SIG-M5 treated with dmso at 0.1 percent for 504 hours (cell line): ENCODE results near the gene SLCO1B3.
"Not testable (repeated sequence)": the region's sequence is repeated elsewhere in the genome, so short reads cannot be mapped to it uniquely, and the experiment has no call there.

ENCODE experiments used
- DNase-seq: peaks from one replicate; lab custom pipeline; 2025; ENCODE audit not compliant: unreplicated experiment; lab: John Stamatoyannopoulos, UW

The SLCO1B3 gene, protein sequence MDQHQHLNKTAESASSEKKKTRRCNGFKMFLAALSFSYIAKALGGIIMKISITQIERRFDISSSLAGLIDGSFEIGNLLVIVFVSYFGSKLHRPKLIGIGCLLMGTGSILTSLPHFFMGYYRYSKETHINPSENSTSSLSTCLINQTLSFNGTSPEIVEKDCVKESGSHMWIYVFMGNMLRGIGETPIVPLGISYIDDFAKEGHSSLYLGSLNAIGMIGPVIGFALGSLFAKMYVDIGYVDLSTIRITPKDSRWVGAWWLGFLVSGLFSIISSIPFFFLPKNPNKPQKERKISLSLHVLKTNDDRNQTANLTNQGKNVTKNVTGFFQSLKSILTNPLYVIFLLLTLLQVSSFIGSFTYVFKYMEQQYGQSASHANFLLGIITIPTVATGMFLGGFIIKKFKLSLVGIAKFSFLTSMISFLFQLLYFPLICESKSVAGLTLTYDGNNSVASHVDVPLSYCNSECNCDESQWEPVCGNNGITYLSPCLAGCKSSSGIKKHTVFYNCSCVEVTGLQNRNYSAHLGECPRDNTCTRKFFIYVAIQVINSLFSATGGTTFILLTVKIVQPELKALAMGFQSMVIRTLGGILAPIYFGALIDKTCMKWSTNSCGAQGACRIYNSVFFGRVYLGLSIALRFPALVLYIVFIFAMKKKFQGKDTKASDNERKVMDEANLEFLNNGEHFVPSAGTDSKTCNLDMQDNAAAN

DNA sequence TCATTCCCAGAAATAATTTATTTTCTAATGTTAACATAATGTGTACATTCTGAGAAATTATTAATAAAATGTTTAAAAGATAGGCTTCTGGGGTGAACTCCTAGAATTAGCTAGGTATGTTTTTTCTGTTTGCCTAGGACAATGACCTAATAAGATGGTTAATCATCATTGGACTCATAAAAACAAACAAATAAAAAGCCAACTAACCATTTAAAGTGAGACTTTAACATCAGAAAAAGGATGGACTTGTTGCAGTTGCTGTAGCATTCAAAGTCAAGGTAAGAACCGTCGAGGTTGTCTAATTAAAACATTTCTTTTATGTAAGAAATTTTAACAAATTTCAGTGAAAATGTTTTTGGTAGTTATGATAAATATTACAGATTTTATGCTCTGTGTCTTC, at the start of gene SLCO1B3:
Gene SLCO1B3 (plus strand): TSS at position 219 of the 400 bp plus-strand sequence. CDS start 5,034 bp downstream, outside the sequence.
- no peak for DNase-seq

DNA sequence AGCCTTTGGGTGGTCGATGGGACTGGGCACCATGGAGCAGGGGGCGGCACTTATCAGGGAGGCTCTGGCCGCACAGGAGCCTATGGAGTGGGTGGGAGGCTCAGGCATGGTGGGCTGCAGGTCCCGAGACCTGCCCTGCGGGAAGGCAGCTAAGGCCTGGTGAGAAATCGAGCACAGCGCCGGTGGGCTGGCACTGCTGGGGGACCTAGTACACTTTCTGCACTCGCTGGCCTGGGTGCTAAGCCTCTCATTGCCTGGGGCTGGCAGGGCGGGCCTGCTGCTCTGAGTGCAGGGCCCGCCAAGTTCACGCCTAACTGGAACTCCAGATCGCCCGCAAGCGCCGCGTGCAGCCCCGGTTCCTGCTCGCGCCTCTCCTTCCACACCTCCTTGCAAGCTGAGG, 33.1 kb upstream of the SLCO1B3 start:
- no peak for DNase-seq

DNA sequence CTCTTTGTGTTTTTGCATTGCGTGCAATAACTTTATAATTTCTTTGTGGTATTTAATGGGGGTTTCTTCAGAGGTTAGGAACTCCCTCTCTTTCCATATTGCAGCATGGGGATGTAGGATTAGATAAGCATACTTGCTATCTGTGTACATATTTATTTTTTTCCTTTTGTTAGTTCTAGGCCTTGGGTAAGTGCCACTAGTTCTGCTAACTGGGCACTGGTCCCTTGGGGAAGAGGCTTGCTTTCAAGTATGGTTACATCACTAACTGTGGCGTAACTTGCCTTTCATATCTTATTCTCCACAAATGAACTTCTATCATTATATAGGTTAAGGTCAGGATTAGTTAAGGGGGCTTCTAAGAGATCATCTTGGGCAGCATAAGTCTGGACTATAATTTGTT, 31.5 kb upstream of the SLCO1B3 start:
- DNase-seq, result no peak

DNA sequence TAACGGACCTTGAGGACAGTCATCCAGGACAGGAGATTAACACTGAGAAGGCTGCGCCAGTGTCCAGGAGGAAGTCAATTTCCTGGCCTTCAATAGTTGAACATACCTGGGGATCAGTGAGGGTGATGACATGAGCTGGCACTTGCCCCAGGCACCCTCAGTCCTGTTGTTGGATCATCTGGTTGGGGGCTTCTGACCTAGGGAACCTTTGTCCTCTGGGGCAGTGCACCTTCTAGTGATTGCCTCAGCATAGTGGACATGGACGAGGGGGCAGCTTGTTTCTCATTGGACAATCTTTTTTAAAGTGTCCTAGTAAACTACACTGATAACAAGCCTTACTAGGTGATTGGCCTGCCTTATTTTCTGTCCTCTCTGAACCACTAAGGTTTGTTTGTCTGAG, 30.5 kb upstream of the SLCO1B3 start:
- DNase-seq, result not testable (repeated sequence)

DNA sequence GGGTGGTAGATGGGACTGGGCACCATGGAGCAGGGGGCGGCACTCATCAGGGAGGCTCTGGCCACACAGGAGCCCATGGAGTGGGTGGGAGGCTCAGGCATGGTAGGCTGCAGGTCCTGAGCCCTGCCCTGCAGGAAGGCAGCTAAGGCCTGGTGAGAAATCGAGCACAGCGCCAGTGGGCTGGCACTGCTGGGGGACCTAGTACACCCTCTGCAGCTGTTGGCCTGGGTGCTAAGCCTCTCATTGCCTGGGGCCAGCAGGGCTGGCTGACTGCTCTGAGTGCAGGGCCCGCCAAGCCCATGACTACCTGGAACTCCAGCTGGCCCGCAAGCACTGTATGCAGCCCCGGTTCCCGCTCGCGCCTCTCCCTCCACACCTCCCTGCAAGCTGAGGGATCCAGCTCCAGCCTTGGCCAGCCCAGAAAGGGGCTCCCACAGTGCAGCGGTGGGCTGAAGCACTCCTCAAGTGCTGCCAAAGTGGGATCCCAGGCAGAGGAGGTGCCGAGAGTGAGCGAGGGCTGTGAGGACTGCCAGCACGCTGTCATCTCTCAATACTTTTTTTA, 26.6 kb upstream of the SLCO1B3 start:
- not testable (repeated sequence) for DNase-seq

DNA sequence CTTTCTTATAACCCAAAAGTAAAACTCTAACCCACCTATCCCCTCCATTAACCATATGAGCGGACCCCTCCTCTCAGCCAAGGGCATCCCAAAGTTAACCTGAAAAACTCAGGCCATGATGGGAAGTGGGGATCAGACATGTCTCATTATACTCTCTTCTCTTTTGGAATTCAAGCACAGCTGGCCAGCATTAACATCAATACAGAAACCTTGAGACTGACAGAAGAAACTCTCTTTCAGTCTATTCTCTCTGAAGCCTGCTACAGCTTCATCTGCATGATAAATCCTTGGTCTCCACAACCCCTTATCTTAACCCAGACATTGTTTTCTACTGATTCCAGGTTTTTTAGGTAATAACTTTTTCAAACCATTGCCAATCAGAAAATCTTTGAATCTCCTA, 17.5 kb upstream of the SLCO1B3 start:
- DNase-seq, result no peak

DNA sequence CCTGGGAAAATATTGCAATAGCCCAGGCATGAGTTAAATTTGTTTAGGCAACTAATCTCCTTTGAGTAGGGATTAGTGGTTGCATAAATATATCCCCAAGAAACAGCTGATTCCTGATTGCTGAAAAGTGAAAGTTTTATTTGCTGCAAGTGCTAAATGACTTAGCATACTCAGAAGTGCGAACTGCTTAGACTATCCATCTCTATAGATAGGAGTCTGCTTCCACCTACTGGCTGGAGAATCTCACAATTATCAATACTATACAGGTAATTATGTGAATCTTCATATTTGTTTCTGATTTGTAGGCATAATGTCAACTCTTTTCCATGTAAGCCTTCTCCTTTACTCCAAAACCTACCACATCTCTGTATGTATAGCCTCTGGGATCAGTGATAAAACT, 12.0 kb upstream of the SLCO1B3 start:
- no peak for DNase-seq

DNA sequence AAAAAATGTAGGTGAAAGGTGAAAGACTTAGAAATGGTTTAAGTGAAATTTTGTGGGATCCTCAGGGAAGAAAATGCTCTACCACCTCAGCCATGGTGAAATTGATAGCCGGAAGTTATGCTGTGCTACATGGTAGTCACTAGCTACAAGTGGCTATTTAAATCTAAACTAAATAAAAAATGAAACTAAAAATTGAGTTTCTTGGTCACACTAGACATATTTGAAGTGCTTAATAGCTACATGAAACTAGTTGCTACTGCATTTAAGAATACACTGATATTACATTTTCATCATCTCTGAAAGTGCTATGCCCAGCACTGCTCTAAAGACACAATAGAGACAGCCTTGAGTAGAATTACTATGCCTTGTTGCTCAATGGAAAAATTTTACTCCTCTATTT, 10.3 kb upstream of the SLCO1B3 start:
- no peak for DNase-seq

DNA sequence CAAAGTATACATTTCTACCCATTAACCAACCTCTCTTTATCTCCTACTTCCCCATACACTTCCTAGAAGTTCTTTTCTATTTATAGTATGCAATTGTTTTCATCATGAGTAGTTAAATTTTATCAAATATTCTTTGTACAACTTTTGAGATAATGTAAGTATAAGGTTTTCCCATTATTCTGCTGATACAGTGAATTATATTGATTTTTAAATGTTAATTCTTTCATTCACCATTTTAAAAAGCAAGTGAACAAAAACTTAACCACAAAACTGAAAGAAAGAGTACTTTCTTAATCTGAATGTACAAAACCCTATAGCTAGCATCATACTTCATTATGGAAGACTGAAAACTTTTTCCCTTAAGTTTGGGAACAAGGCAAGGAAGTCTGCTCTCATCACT, 9.5 kb upstream of the SLCO1B3 start:
- no peak for DNase-seq

DNA sequence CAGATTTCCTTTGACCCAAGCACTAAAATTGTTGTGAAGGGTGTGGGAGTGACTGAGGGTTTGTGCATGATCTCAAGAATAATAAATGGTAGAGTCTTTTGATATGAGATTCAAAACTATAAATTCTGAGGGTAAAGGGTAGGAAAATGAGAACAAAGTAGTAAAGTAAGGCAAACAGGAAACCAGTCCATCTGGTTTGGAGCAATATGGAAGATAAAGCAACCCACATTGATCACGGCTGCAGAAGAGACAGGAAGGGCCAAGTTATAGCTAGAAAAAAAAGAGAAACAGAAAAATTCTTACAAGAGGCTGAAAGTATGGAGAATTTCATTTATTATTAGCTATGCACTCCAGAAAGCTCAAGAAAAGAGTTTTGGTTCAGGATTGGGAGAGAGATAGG, 4.6 kb upstream of the SLCO1B3 start:
- no peak for DNase-seq

DNA sequence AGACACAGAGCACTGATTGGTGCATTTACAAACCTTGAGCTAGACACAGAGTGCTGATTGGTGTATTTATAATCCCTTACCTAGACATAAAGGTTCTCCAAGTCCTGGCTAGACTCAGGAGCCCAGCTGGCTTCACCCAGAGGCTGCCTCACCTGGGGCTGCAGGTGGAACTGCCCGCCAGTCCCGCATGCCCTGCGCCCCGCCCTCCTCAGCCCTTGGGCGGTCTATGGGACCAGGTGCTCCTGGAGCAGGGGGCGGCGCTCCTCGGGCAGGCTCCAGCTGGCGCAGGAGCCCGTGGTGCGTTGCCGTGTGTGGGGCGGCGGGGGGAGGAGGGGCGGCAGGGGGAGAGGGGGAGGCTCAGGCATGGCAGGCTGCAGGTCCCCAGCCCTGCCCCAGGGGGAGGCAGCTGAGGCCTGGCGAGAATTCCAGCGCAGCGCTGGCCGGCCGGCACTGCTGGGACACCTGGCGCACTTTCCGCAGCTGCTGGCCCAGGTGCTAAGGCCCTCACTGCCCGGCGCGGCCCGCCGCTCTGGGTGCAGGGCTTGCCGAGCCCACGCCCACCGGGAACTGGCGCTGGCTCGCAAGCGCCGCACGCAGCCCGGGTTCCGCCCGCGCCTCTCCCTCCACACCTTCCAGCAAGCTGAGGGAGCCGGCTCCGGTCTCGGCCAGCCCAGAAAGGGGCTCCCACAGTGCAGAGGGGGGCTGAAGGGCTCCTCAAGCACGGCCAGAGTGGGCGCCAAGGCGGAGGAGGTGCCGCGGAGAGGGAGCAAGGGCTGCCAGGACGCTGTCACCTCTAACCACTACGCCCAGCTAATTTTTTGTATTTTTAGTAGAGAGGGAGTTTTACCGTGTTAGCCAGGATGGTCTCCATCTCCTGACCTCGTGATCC, 3.1 kb upstream of the SLCO1B3 start:
- no peak for DNase-seq

DNA sequence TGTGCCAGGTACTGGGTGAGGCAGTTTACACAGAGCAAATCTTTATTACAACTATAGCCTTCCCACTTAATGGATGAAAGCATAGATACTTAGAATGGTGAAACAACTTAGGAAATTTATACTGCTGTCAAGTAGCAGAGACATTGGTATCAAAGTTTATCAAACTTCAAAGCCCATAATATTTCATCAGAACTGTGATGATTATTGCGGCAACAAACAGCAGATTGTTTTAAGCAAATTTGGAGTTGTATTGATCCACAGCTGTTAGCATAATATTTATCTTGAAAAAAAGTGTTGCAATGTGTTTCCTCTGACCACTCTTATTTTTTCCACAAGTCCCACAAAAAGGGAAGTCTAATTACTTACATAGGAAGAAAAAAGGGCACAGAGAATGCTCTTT, 2.0 kb upstream of the SLCO1B3 start:
- peak; percentile 11 for DNase-seq

DNA sequence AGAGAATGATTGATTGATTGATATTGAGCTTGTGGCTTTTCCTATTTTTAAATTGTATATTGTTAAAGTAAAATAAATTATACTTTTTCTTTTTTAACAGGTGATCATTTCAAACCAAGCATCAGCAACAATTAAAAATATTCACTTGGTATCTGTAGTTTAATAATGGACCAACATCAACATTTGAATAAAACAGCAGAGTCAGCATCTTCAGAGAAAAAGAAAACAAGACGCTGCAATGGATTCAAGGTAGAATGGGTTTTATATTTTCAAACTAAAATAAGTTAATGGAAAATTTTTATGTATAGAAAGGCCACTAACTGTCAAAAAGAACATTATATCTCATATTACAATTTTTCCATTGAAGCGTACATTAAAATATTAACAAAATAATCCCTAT, 5.1 kb downstream of the SLCO1B3 start:
- no peak for DNase-seq

DNA sequence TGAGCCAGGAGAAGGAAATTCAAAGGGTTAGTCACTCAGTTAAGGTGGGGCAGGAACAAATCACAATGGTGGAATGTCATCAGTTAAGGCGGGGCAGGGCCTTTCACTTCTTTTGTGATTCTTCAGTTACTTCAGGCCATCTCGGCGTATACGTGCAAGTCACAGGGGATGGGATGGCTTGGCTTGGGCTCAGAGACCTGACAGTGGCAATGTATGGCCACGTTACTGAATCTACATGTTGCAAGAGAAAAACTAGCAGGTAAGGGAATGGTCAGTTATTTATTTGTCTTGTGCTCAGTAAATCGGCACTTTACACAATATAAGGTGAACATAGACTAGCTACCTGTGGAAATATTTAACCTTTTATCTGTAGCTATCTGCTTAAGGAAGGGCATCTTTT, 11.9 kb downstream of the SLCO1B3 start:
- DNase-seq, result no peak

DNA sequence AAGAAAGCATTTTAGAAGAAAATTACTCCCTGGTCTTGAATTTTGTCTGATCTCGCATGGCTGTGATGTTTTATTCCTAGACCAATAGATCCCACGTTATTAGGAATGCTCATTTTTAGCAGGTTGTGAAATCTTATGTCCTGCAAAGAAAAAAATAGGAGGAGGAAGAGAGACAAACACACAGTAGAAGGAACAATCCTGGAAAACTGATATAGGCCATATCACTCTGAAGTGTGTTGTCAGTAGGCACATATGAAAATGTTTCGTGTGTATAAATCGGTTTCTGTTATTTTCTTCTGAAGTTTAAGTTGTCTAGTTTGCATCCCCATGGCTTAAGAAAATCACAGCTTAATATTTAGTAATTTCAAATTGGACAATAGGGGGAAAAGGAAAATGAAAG, 12.4 kb downstream of the SLCO1B3 start:
- DNase-seq, result no peak

DNA sequence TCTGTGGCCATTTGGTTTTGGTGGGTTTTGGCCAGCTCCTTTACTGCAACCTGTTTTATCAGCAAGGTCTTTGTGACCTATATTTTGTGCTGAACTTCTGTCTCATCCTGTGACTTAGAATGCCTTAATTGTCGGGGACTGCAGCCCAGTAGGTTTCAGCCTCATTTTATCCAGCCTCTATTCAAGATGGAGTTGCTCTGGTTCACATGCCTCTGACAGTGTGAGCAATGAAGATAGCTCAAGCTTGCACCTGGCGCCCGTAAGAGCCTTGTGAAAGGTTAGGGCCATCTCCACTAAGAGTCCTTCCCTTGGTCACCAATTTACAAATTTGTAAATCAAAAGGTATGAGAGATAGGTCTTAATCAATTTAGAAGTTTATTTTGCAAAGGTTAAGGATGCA, 19.4 kb downstream of the SLCO1B3 start:
- DNase-seq, result no peak

DNA sequence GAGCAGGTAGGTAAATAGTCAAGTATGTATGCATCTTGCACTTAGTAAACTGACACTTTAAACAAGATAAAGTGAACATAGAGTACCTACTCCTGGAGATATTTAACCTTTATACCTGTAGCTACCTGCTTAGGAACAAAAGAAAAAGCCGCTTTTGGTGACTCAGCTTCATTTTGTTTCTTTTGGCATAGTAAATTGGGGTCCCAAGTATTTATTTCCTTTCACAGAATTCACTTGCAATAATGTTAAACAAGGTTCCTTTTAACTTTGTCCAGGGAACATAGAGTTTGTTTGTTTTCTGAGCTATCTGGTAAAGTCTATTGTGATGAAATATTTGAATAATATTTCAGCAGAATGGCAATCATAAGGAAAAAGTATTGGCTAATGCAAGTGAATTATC, 20.0 kb downstream of the SLCO1B3 start:
- no peak for DNase-seq

DNA sequence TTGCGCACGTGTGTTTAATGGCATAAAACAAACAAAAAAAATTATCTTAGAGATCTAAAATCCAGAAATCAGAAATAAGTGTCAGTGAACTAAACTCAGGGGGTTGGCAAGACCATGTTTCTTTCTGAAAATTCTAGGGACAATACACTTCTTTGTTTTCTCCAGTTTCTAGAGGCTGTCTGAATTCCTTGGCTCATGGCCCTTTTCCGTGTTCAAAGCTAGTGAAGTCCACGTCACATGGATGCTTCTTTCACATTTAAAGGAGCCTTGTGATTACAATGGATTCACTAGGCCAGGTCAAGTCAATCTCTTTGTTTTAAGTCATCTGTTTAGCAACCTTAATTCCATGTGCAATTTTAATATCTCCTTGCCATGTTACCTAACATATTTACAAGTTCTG, 22.4 kb downstream of the SLCO1B3 start:
- no peak for DNase-seq

DNA sequence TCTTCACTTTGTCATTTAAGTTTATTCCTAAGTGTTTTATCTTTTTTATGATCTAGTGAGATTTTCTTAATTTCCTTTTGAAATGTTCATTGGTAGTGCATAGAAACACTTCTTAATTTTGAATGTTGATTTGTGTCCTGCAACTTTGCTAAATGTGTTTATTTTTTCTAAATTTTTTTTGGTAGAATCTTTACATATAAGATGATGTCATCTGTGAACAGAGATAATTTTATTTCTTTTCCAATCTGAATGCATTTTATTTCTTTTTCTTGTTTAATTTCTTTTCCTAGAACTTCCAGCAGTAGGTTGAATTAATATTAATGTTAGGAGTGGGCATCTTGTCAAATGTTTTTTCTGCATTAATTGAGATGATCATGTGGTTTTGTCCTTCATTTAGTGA, 42.1 kb downstream of the SLCO1B3 start:
- DNase-seq, result no peak

DNA sequence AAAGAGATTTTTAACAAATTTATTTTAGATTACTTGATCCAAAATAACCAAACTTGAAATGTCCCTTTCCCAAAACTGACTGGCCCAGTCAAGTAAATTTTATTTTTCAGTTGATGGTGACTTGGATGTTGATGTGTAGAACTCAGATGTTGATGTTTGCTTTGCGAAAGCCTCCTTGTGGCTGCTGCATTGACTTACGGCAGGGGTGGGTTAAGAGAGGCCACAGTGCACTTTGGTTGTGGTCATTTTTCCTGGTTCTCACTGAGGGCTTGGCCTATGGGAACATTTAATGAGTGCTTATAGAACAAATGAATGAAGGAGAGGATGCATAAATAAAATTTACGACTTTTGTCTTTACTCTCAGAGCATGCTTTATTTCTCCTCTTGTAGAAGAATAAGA, 52.6 kb downstream of the SLCO1B3 start:
- no peak for DNase-seq

DNA sequence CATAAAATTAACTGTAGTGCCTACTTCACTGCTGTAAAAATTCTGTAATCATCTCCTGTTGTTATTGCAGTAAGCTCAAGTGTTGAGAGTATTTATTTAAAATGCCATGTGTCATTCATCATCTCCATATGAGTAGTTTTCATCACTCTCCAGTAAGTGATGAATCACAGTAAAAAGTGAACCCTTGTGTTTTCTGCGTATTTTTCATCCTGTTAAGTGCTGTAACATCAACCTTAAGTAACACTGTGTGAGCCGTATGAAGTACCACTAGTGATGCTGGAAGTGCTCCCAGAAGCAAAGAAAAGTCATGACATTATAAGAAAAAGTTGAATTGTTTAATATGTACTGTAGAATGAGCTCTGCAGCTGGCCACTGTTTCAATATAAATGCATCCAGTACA, 55.4 kb downstream of the SLCO1B3 start:
- DNase-seq, result no peak
